C4-2B (cell line): ENCODE results near the gene APOL5.

ENCODE experiments used
- H3K27ac ChIP-seq: fragments of 450-650 bp; 2 replicates; pipeline ENCODE4 v1.5.1; 2017
- ZFX ChIP-seq: fragments of 450-650 bp; IDR thresholded peaks from 2 replicates; pipeline ENCODE4 v1.6.1; 2017
- TF ChIP-seq, protein P1 (sequence below): fragments of 450-650 bp; conservative IDR thresholded peaks from 2 replicates; pipeline ENCODE4 v1.5.1; 2017; ENCODE audit warnings: mild to moderate bottlenecking

The APOL5 gene

DNA sequence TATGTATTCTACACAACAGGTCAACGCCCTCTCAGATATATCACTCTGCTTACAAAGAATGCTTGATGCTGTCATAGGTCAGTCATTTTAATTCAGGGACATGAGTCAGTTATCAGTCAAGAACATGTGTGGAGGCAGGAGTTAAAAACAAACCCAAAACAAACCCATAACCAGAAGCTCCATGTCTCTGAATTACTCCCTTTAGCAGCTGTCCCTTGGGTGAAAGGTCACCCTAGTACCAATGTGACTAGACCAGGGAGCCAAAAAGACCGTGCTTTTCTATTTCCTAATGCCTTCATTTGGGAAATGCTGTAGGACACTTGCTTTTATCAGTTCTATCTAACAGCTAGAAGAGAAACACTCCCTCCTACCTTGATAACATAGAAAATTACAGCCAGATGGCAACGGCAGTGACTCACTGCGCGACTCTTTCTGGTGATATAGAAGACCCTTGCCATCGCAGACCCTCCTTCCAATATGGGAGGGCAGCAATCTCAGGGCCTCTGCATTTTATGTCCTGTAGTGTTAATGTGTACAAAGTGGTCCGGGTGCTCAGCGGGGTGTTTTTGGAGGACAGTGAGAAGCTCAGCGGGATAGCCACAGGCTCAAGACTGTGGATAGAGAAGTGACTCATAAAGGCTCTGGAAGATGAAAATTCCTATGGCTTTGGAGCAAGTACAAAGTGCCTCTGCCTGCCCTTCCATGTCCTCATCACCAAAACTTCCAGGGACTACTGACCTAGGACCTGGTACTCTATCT, 24.8 kb downstream of the APOL5 start:
- TF ChIP-seq, protein P1, sequence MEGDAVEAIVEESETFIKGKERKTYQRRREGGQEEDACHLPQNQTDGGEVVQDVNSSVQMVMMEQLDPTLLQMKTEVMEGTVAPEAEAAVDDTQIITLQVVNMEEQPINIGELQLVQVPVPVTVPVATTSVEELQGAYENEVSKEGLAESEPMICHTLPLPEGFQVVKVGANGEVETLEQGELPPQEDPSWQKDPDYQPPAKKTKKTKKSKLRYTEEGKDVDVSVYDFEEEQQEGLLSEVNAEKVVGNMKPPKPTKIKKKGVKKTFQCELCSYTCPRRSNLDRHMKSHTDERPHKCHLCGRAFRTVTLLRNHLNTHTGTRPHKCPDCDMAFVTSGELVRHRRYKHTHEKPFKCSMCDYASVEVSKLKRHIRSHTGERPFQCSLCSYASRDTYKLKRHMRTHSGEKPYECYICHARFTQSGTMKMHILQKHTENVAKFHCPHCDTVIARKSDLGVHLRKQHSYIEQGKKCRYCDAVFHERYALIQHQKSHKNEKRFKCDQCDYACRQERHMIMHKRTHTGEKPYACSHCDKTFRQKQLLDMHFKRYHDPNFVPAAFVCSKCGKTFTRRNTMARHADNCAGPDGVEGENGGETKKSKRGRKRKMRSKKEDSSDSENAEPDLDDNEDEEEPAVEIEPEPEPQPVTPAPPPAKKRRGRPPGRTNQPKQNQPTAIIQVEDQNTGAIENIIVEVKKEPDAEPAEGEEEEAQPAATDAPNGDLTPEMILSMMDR, result no peak
- no peak for TF ChIP-seq ZFX
- H3K27ac ChIP-seq, result no peak overlapping the region

DNA sequence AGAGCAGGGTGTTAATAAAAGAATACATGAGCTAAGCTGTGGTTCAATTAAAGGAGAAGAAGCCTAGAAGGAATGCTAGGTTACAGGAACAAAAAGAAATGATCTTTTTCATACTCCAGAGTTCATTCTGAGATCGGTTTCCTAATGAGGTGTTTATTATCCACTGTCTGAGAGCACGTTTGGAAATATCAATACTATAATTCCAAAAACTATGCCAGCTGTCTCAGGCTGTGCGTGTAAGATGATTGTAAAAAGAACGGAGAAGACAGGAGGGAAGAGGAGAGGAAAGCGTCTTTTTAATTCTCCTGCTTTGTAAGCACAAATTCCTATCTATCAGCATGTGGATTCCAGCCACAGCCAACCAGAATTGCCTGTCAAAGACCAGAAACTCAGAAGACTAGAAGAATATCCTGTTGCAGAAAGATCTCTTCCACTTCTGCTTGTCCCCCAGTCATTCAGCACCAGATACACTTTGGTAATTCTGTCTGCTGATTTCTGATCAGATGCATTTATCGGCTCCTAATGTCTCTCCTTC, 25.7 kb downstream of the APOL5 start:
- TF ChIP-seq, protein P1, result no peak
- no peak for TF ChIP-seq ZFX
- H3K27ac ChIP-seq, result no peak overlapping the region

DNA sequence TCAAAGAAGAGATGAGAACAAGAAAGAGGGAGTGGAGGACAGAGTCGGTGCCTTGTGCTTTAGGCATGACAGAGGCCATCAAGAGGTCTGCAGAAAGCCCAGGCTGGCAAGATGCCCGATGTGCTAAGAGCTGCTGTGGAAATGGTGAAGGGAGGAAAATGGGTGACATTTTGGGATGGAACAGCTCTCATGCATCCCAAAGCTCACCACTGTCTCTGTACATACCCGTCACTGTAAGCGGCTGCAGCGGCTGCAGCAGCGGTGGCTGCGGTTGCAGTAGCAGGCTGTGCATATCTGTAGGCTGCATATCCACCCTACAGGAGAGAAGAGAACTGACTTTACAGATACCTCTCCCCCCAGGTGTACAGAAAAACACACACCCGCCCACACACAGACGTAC, 28.6 kb downstream of the APOL5 start:
- TF ChIP-seq, protein P1, result no peak
- no peak for TF ChIP-seq ZFX
- H3K27ac ChIP-seq, result no peak overlapping the region

DNA sequence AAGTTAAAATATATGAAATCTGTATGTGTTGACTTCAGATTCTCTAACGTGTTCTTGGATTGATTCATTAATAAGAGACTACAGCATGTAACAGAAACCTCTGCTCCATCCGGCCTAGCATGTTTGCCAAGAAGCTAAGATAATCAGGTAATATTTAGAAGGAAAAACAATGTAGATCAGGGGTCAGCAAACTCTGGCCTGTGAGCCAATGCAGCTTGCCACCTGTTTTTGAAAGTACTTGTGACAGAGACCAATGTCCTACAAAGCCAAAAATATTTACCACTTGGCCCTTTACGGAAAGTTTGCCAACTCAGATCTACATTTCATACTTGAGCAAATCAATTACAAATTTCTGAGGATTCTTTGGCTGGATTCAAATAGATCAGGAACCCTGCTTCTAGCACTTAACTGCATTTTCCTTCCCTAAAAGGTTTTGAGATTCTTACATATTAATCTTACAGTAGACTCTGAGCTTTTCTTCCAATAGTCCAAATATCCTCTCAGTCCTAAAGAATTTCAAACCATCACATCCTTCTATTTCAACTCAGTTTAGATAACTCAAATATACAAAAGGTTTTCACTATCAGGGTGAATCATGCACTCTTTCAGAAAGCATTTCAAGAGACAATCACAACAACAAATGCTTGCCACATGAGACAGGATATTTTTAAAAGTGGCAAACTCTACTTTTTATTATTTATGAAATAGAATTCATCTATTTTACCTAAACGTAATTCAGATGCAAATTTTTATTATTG, 29.5 kb downstream of the APOL5 start:
- TF ChIP-seq ZFX, result no peak
- TF ChIP-seq, protein P1, result no peak
- no peak overlapping the region for H3K27ac ChIP-seq

DNA sequence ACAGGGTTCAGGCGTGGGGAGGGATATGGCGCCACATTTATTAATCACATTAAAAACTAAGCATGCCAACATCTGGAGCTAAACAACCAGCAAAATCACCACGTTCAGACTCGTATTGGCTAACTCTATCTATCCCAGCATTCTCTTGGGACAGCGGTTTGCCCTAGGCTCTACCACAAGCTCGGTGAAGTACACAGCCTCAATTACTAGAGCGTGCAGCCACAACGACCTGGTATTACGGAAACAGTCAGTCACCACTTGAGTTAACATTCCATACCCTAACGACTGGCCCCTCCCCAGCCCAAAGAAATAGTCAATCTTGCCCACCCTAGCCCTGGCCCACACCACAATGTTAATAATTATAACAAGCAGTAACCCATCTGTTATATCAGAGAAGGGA, 32.1 kb downstream of the APOL5 start:
- no peak for TF ChIP-seq ZFX
- TF ChIP-seq, protein P1, result no peak
- H3K27ac ChIP-seq, result no peak overlapping the region

DNA sequence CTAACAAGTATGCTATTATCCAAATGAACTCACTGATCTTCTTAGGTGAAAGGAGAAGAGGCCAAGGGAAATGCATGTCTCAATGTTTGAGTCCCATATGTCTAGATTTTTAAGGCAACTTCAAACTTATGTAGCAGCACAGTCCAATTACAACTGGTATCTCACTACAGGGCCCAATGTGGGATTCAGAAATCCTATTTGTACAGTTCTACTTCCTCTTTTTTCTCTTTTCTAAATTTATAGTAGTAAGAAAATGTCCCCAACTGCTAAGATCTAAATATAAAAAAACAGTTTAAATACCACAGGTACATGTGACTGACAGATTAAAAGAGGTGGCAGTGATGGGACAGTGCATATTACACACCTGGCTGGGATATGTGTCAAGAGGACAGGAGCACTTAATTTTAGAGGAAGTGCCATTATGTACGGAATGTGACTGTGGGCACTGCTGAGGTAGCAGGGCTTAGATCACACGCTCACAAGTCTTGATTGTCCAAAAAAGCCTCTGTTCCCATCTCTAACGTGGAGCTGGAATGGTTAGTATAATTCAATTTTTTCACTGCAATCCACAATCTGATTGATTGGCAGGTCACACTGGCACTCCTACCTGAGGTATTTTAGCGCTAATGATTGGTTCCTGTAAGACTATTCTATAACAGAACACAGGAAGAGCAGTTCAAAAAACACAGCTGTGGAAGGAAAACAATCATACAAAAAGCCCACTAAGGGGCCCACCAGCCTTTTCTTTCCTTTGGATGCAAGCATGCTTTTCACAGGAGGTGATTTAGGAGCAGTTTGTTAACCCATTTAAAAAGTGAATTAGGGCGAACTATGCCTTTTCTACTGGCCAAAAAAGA, 34.6 kb downstream of the APOL5 start:
- H3K27ac ChIP-seq, result no peak overlapping the region

More for the DNA sequence above, 34.6 kb downstream of the APOL5 start:
- TF ChIP-seq ZFX, result no peak
- TF ChIP-seq, protein P1, result no peak
